GM21529 (cell line): ENCODE measurements around the gene MYO18A.

ENCODE experiments used
- ATAC-seq: cut with Tn5 transposase; IDR thresholded peaks from one replicate; pipeline ENCODE4 v1.9.1; 2021; ENCODE audit not compliant: unreplicated experiment

MYO18A gene

GRCh38 chr17:29168079-29168758 lies 12.0 kb downstream of the MYO18A start:
- no peak for ATAC-seq

GRCh38 chr17:29167393-29168078 lies 12.7 kb downstream of the MYO18A start:
- ATAC-seq: no peak

- ATAC-seq: no peak
Observed at GRCh38 chr17:29166507-29166887, 13.7 kb downstream of the MYO18A start.

GRCh38 chr17:29165800-29166506 lies 14.2 kb downstream of the MYO18A start:
- no peak for ATAC-seq

GRCh38 chr17:29165261-29165660 lies 14.9 kb downstream of the MYO18A start:
- ATAC-seq: no peak

GRCh38 chr17:29163563-29163962 lies 16.6 kb downstream of the MYO18A start:
- ATAC-seq: no peak

GRCh38 chr17:29162909-29163341 lies 17.3 kb downstream of the MYO18A start:
- ATAC-seq: no peak

GRCh38 chr17:29162082-29162908 lies 17.9 kb downstream of the MYO18A start:
- no peak for ATAC-seq

- no peak for ATAC-seq
Observed at GRCh38 chr17:29160253-29160652, 19.9 kb downstream of the MYO18A start.

- no peak for ATAC-seq
Observed at GRCh38 chr17:29159306-29159860, 20.8 kb downstream of the MYO18A start.

- ATAC-seq: no peak
Observed at GRCh38 chr17:29158488-29159275, 21.5 kb downstream of the MYO18A start.

GRCh38 chr17:29158096-29158487 lies 22.1 kb downstream of the MYO18A start:
- no peak for ATAC-seq

- no peak for ATAC-seq
Observed at GRCh38 chr17:29157310-29157709, 22.9 kb downstream of the MYO18A start.

- ATAC-seq: no peak
Observed at GRCh38 chr17:29156781-29157180, 23.4 kb downstream of the MYO18A start.

- ATAC-seq: no peak
Observed at GRCh38 chr17:29155966-29156338, 24.2 kb downstream of the MYO18A start.

- ATAC-seq: no peak
Observed at GRCh38 chr17:29155227-29155965, 24.8 kb downstream of the MYO18A start.

GRCh38 chr17:29154516-29155226 lies 25.5 kb downstream of the MYO18A start:
- no peak for ATAC-seq

- ATAC-seq: no peak
Observed at GRCh38 chr17:29151567-29151966, 28.6 kb downstream of the MYO18A start.

- no peak for ATAC-seq
Observed at GRCh38 chr17:29150161-29150560, 30.0 kb downstream of the MYO18A start.
